Endothelial cell of umbilical vein (primary cell): Measurements from ENCODE around the gene ARL3.

Experiments
- EZH2 ChIP-seq: IDR thresholded peaks from 2 replicates; pipeline ENCODE4 v1.6.1; 2012; ENCODE audit warnings: borderline replicate concordance, low read depth, mild to moderate bottlenecking, moderate library complexity, low read length, inconsistent platforms; ENCODE audit not compliant: severe bottlenecking
- FOS ChIP-seq: IDR thresholded peaks from 2 replicates; pipeline ENCODE4 v1.6.1; 2011; ENCODE audit warnings: mild to moderate bottlenecking, low read length, moderate library complexity, borderline replicate concordance; ENCODE audit not compliant: insufficient read depth
- GATA2 ChIP-seq: IDR thresholded peaks from 2 replicates; pipeline ENCODE4 v1.7.0; 2011; ENCODE audit warnings: low read depth, mild to moderate bottlenecking, moderate library complexity, mixed read lengths, low read length; ENCODE audit not compliant: insufficient read length, insufficient read depth
- JUN ChIP-seq: IDR thresholded peaks from 2 replicates; pipeline ENCODE4 v1.6.1; 2011; ENCODE audit warnings: borderline replicate concordance, low read depth; ENCODE audit not compliant: insufficient read length, insufficient read depth
- MYC ChIP-seq: IDR thresholded peaks from one replicate; pipeline ENCODE4 v1.6.1; 2011; ENCODE audit warnings: mild to moderate bottlenecking, low read depth, low read length
- POLR2A ChIP-seq: IDR thresholded peaks from 2 replicates; pipeline ENCODE4 v1.6.1; 2012; ENCODE audit warnings: low read depth, mild to moderate bottlenecking, control low read depth, low read length
- POLR2AphosphoS5 ChIP-seq: IDR thresholded peaks from 2 replicates; pipeline ENCODE4 v1.6.1; 2012; ENCODE audit warnings: low read depth, mild to moderate bottlenecking, control low read depth, low read length, moderate library complexity; ENCODE audit not compliant: insufficient read depth
- TF ChIP-seq, protein P1 (sequence below), 2 donors: IDR thresholded peaks; 1 replicate in 1 of 2; 2 replicates in 1 of 2; pipeline ENCODE4 v1.5.1; 2011; ENCODE audit warnings: low read length in 2 of 2, mild to moderate bottlenecking in 2 of 2, moderate library complexity in 2 of 2, control low read depth in 1 of 2, inconsistent platforms in 1 of 2, low read depth in 1 of 2; ENCODE audit not compliant: insufficient read depth in 1 of 2; ENCODE audit errors: extremely low read depth in 1 of 2
- TF ChIP-seq, protein P2 (sequence below): IDR thresholded peaks from 2 replicates; pipeline ENCODE4 v1.6.1; 2011; ENCODE audit not compliant: insufficient read depth, insufficient read length

DNA sequence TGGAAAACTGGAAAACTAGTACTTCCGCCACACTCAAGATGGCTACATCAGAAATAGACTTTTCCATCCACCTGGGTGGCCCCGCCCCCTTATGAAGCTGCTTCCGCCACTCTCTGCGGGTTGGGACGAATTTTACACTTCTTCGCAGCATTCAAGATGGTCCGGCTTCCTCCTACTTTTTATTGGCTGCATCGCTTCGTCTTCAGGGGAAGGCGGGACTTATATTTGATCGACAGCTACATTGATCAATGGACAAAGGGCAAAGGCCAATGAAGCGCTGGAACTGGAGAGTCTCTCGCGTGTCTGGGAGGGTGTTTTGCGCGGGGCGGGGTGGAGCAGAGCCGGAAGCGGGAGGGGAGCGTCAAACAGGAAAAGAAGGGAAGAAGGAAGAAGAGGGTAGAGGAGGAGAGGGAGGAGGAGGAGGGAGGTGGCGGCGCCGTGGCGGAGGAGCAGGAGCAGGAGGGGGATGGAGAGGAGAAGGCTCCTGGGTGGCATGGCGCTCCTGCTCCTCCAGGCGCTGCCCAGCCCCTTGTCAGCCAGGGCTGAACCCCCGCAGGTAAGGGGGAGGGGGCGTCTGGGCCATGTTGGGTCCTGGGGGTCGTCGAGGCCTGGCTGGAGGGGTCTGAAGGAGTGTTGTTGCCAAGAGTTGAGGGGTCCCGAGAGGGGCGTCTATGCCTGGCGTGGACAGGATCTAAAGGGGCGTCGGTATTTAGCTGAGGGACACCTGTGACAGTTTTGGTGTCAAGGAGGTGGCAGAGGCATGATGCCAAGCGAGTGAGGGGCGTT is 29.6 kb upstream of the ARL3 start, which contains the start of gene WBP1L:
- TF ChIP-seq, protein P1, sequence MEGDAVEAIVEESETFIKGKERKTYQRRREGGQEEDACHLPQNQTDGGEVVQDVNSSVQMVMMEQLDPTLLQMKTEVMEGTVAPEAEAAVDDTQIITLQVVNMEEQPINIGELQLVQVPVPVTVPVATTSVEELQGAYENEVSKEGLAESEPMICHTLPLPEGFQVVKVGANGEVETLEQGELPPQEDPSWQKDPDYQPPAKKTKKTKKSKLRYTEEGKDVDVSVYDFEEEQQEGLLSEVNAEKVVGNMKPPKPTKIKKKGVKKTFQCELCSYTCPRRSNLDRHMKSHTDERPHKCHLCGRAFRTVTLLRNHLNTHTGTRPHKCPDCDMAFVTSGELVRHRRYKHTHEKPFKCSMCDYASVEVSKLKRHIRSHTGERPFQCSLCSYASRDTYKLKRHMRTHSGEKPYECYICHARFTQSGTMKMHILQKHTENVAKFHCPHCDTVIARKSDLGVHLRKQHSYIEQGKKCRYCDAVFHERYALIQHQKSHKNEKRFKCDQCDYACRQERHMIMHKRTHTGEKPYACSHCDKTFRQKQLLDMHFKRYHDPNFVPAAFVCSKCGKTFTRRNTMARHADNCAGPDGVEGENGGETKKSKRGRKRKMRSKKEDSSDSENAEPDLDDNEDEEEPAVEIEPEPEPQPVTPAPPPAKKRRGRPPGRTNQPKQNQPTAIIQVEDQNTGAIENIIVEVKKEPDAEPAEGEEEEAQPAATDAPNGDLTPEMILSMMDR (IDR thresholded peaks at IDR 0.05; ENCODE audit: extremely low read depth in 1 of 2, insufficient read depth in 1 of 2, low read depth in 1 of 2, low read length in 2 of 2) = no peak
- TF ChIP-seq POLR2AphosphoS5 (peak; percentile 47), JUN (no peak), EZH2 (no peak), GATA2 (no peak), POLR2A (peak; percentile 45), MYC (no peak), FOS (no peak)
- TF ChIP-seq, protein P2, sequence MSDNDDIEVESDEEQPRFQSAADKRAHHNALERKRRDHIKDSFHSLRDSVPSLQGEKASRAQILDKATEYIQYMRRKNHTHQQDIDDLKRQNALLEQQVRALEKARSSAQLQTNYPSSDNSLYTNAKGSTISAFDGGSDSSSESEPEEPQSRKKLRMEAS = no peak
